ENCODE results near the gene PRKD1. TPM values are rescaled to one million over a fixed set of nuclear protein-coding genes. Genes with fewer than 3 reads are reported as not detected.

Gene PRKD1
- 10 to 100 TPM in 1 of 4 donors, 1 to 10 TPM in 3; 6.3 to 10.1 (median 8.0) TPM for total RNA-seq
- polyA plus RNA-seq: 3.7 TPM
- long read RNA-seq, donor 1, partial matches to known transcripts: 2 of 3 reads
- long read RNA-seq, donor 1, other reads (novel, unspliced or antisense): 1 of 3 reads
- long read RNA-seq, donor 2, partial matches to known transcripts: 1 of 1 reads
- long read RNA-seq, donor 2, other reads (novel, unspliced or antisense): 0 of 1 reads
- long read RNA-seq, donor 3, partial matches to known transcripts: 8 of 11 reads
- long read RNA-seq, donor 3, other reads (novel, unspliced or antisense): 3 of 11 reads
- long read RNA-seq, donor 4, partial matches to known transcripts: 1 of 1 reads
- long read RNA-seq, donor 4, other reads (novel, unspliced or antisense): 0 of 1 reads

GRCh38 chr14:29927376-29928116 is at the start of gene PRKD1:
Gene PRKD1 (minus strand): TSS chr14:29927847.
- peak; percentile 76 to 89 (median 87) for DNase-seq
- ATAC-seq: peak; percentile 93
- WGBS: under 1% methylated on average over 91 of the region's 91 CpGs
- Histone ChIP-seq H3K27ac (ENCODE audit: low read length) (peak within 1 kb of the TSS; percentile 85), H3K27me3 (ENCODE audit: control insufficient read depth, insufficient read depth) (no peaks in the 10 kb centered on the region), H3K4me1 (ENCODE audit: control insufficient read depth, insufficient read depth, low read length) (peaks cover 4% of the 10 kb centered on the region), H3K9me3 (ENCODE audit: control insufficient read depth, low read length) (no peaks in the 10 kb centered on the region), H3K4me3 (ENCODE audit: low read length) (peak within 1 kb of the TSS; percentile 96)
- intact Hi-C loops (cut with DNase I): loop anchor here in 1 of 4 donors (10.0 kb wide), 1 partner anchor 213 kb away; no protein-coding TSS in a partner anchor

GRCh38 chr14:29971101-29971500 is 43.5 kb upstream of the PRKD1 start:
- no peaks in the 10 kb centered on the region for H3K4me1 ChIP-seq (ENCODE audit: control insufficient read depth, insufficient read depth, low read length)
- DNase-seq (peak in 1 of 3 donors; percentile 16), ATAC-seq (no peak)
- no peak overlapping the region for H3K27ac ChIP-seq (ENCODE audit: low read length)
- no peaks in the 10 kb centered on the region for H3K27me3 ChIP-seq (ENCODE audit: control insufficient read depth, insufficient read depth)
- 95% methylated on average over 15 of the region's 15 CpGs for WGBS
- intact Hi-C loops (cut with DNase I): no loop called here
- H3K9me3 ChIP-seq (ENCODE audit: control insufficient read depth, low read length): no peaks in the 10 kb centered on the region
- H3K4me3 ChIP-seq (ENCODE audit: low read length): no peak overlapping the region

GRCh38 chr14:29955087-29955486 is 27.4 kb upstream of the PRKD1 start:
- 86% methylated on average over 3 of the region's 3 CpGs for WGBS
- H3K27me3 ChIP-seq (ENCODE audit: control insufficient read depth, insufficient read depth): no peaks in the 10 kb centered on the region
- H3K4me3 ChIP-seq (ENCODE audit: low read length): no peak overlapping the region
- no peak for DNase-seq
- ATAC-seq: no peak
- no peaks in the 10 kb centered on the region for H3K9me3 ChIP-seq (ENCODE audit: control insufficient read depth, low read length)
- H3K27ac ChIP-seq (ENCODE audit: low read length): no peak overlapping the region
- no peaks in the 10 kb centered on the region for H3K4me1 ChIP-seq (ENCODE audit: control insufficient read depth, insufficient read depth, low read length)
- intact Hi-C loops (cut with DNase I): no loop called here

- Histone ChIP-seq H3K27ac (ENCODE audit: low read length) (no peak overlapping the region), H3K4me3 (ENCODE audit: low read length) (no peak overlapping the region), H3K27me3 (ENCODE audit: control insufficient read depth, insufficient read depth) (no peaks in the 10 kb centered on the region), H3K9me3 (ENCODE audit: control insufficient read depth, low read length) (no peaks in the 10 kb centered on the region), H3K4me1 (ENCODE audit: control insufficient read depth, insufficient read depth, low read length) (no peaks in the 10 kb centered on the region)
- WGBS: 82% methylated on average over 6 of the region's 6 CpGs
- intact Hi-C loops (cut with DNase I): no loop called here
- ATAC-seq: no peak
- no peak for DNase-seq
These were observed 25.9 kb upstream of the PRKD1 start for GRCh38 chr14:29953501-29953900.

- intact Hi-C loops (cut with DNase I): no loop called here
- ATAC-seq: no peak
These were observed 16.4 kb upstream of the PRKD1 start for GRCh38 chr14:29944091-29944490.

GRCh38 chr14:29941401-29941800 is 13.8 kb upstream of the PRKD1 start:
- intact Hi-C loops (cut with DNase I): no loop called here
- 67% methylated on average over 2 of the region's 2 CpGs for WGBS
- Histone ChIP-seq H3K27me3 (ENCODE audit: control insufficient read depth, insufficient read depth) (no peaks in the 10 kb centered on the region), H3K4me3 (ENCODE audit: low read length) (no peak overlapping the region), H3K27ac (ENCODE audit: low read length) (no peak overlapping the region), H3K9me3 (ENCODE audit: control insufficient read depth, low read length) (no peaks in the 10 kb centered on the region), H3K4me1 (ENCODE audit: control insufficient read depth, insufficient read depth, low read length) (no peaks in the 10 kb centered on the region)
- DNase-seq (no peak), ATAC-seq (no peak)

More at GRCh38 chr14:29944091-29944490, 16.4 kb upstream of the PRKD1 start:
- H3K9me3 ChIP-seq (ENCODE audit: control insufficient read depth, low read length): no peaks in the 10 kb centered on the region
- no peaks in the 10 kb centered on the region for H3K4me1 ChIP-seq (ENCODE audit: control insufficient read depth, insufficient read depth, low read length)
- DNase-seq: no peak
- H3K27ac ChIP-seq (ENCODE audit: low read length): no peak overlapping the region
- no peak overlapping the region for H3K4me3 ChIP-seq (ENCODE audit: low read length)
- no peaks in the 10 kb centered on the region for H3K27me3 ChIP-seq (ENCODE audit: control insufficient read depth, insufficient read depth)

GRCh38 chr14:29940482-29940881 is 12.8 kb upstream of the PRKD1 start:
- Histone ChIP-seq H3K27me3 (ENCODE audit: control insufficient read depth, insufficient read depth) (no peaks in the 10 kb centered on the region), H3K4me1 (ENCODE audit: control insufficient read depth, insufficient read depth, low read length) (no peaks in the 10 kb centered on the region), H3K27ac (ENCODE audit: low read length) (no peak overlapping the region), H3K9me3 (ENCODE audit: control insufficient read depth, low read length) (no peaks in the 10 kb centered on the region), H3K4me3 (ENCODE audit: low read length) (no peak overlapping the region)
- DNase-seq (no peak), ATAC-seq (no peak)
- intact Hi-C loops (cut with DNase I): no loop called here
- WGBS: 86% methylated on average over 3 of the region's 3 CpGs

- ATAC-seq (no peak), DNase-seq (no peak)
- Histone ChIP-seq H3K4me1 (ENCODE audit: control insufficient read depth, insufficient read depth, low read length) (no peaks in the 10 kb centered on the region), H3K9me3 (ENCODE audit: control insufficient read depth, low read length) (no peaks in the 10 kb centered on the region), H3K27me3 (ENCODE audit: control insufficient read depth, insufficient read depth) (no peaks in the 10 kb centered on the region), H3K27ac (ENCODE audit: low read length) (no peak overlapping the region), H3K4me3 (ENCODE audit: low read length) (no peak overlapping the region)
- intact Hi-C loops (cut with DNase I): no loop called here
- 83% methylated on average over 2 of the region's 2 CpGs for WGBS
These were observed 9.5 kb upstream of the PRKD1 start for GRCh38 chr14:29937116-29937515.

GRCh38 chr14:29930283-29930682 is 2.6 kb upstream of the PRKD1 start:
- no peaks in the 10 kb centered on the region for H3K9me3 ChIP-seq (ENCODE audit: control insufficient read depth, low read length)
- intact Hi-C loops (cut with DNase I): no loop called here
- no peak for DNase-seq
- ATAC-seq: peak in 1 of 2 donors; percentile 7
- H3K27me3 ChIP-seq (ENCODE audit: control insufficient read depth, insufficient read depth): no peaks in the 10 kb centered on the region
- WGBS: 52% methylated on average over 2 of the region's 2 CpGs
- no peak overlapping the region for H3K4me3 ChIP-seq (ENCODE audit: low read length)
- no peak overlapping the region for H3K27ac ChIP-seq (ENCODE audit: low read length)
- H3K4me1 ChIP-seq (ENCODE audit: control insufficient read depth, insufficient read depth, low read length): peaks cover 4% of the 10 kb centered on the region

GRCh38 chr14:29928117-29928640 is 532 bp upstream of the PRKD1 start:
- WGBS: 27% methylated on average over 23 of the region's 23 CpGs
- intact Hi-C loops (cut with DNase I): loop anchor here in 1 of 4 donors (10.0 kb wide), 1 partner anchor 213 kb away; no protein-coding TSS in a partner anchor
- peak in 1 of 3 donors; percentile 54 for DNase-seq
- Histone ChIP-seq H3K4me1 (ENCODE audit: control insufficient read depth, insufficient read depth, low read length) (peaks cover 4% of the 10 kb centered on the region), H3K4me3 (ENCODE audit: low read length) (peak overlapping the region; percentile 96), H3K27me3 (ENCODE audit: control insufficient read depth, insufficient read depth) (no peaks in the 10 kb centered on the region), H3K9me3 (ENCODE audit: control insufficient read depth, low read length) (no peaks in the 10 kb centered on the region), H3K27ac (ENCODE audit: low read length) (peak overlapping the region; percentile 68)
- peak in 1 of 2 donors; percentile 17 for ATAC-seq
